Dedifferentiated amniotic fluid mesenchymal stem cell (primary cell): ENCODE data around the gene ARID4B.
"Not testable (repeated sequence)": the region's sequence is repeated elsewhere in the genome, so short reads cannot be mapped to it uniquely, and the experiment has no call there.

ENCODE experiments used
- DNase-seq: peaks from one replicate; pipeline ENCODE4 v3.0.0-alpha.2; 2016; ENCODE audit errors: extremely low spot score

Gene ARID4B

GRCh38 chr1:235270625-235271024 lies 57.4 kb downstream of the ARID4B start:
- peak; percentile 64 for DNase-seq

GRCh38 chr1:235269990-235270389 lies 58.0 kb downstream of the ARID4B start:
- not testable (repeated sequence) for DNase-seq

- no peak for DNase-seq
Measured at GRCh38 chr1:235268379-235269125, 59.4 kb downstream of the ARID4B start.

GRCh38 chr1:235266967-235267366 lies 61.0 kb downstream of the ARID4B start:
- no peak for DNase-seq

- no peak for DNase-seq
Measured at GRCh38 chr1:235266325-235266724, 61.7 kb downstream of the ARID4B start.

- DNase-seq: no peak
Measured at GRCh38 chr1:235265900-235266299, 62.1 kb downstream of the ARID4B start.

- no peak for DNase-seq
Measured at GRCh38 chr1:235264327-235264726, 63.7 kb downstream of the ARID4B start.

GRCh38 chr1:235262539-235262938 lies 65.4 kb downstream of the ARID4B start:
- DNase-seq: no peak

GRCh38 chr1:235261243-235261642 lies 66.7 kb downstream of the ARID4B start:
- DNase-seq: no peak

- no peak for DNase-seq
Measured at GRCh38 chr1:235259133-235259778, 68.7 kb downstream of the ARID4B start.

- DNase-seq: not testable (repeated sequence)
Measured at GRCh38 chr1:235258068-235258467, 69.9 kb downstream of the ARID4B start.

- DNase-seq: no peak
Measured at GRCh38 chr1:235254721-235255120, 73.3 kb downstream of the ARID4B start.

GRCh38 chr1:235253219-235253962 lies 74.6 kb downstream of the ARID4B start:
- DNase-seq: peak; percentile 86

- DNase-seq: no peak
Measured at GRCh38 chr1:235250430-235250829, 77.5 kb downstream of the ARID4B start.

GRCh38 chr1:235246022-235246948 lies 81.7 kb downstream of the ARID4B start:
- no peak for DNase-seq

- no peak for DNase-seq
Measured at GRCh38 chr1:235244974-235245592, 82.9 kb downstream of the ARID4B start.

GRCh38 chr1:235240960-235241359 lies 87.0 kb downstream of the ARID4B start:
- no peak for DNase-seq

GRCh38 chr1:235239851-235240250 lies 88.1 kb downstream of the ARID4B start:
- DNase-seq: no peak

- no peak for DNase-seq
Measured at GRCh38 chr1:235238558-235238957, 89.4 kb downstream of the ARID4B start.

- DNase-seq: no peak
Measured at GRCh38 chr1:235236128-235236527, 91.9 kb downstream of the ARID4B start.

- DNase-seq: no peak
Measured at GRCh38 chr1:235229868-235230267, 98.1 kb downstream of the ARID4B start.
